GM18511 (cell line): ENCODE data around the gene ELOVL7.
"Not testable (repeated sequence)": the region's sequence is repeated elsewhere in the genome, so short reads cannot be mapped to it uniquely, and the experiment has no call there.

Experiments
- ATAC-seq: cut with Tn5 transposase; IDR thresholded peaks from one replicate; pipeline ENCODE4 v1.9.1; 2021; ENCODE audit warnings: mild to moderate bottlenecking, moderate library complexity; ENCODE audit not compliant: unreplicated experiment

The ELOVL7 gene

GRCh38 chr5:60718166-60718892 lies 125.7 kb downstream of the ELOVL7 start:
- no peak for ATAC-seq

DNA sequence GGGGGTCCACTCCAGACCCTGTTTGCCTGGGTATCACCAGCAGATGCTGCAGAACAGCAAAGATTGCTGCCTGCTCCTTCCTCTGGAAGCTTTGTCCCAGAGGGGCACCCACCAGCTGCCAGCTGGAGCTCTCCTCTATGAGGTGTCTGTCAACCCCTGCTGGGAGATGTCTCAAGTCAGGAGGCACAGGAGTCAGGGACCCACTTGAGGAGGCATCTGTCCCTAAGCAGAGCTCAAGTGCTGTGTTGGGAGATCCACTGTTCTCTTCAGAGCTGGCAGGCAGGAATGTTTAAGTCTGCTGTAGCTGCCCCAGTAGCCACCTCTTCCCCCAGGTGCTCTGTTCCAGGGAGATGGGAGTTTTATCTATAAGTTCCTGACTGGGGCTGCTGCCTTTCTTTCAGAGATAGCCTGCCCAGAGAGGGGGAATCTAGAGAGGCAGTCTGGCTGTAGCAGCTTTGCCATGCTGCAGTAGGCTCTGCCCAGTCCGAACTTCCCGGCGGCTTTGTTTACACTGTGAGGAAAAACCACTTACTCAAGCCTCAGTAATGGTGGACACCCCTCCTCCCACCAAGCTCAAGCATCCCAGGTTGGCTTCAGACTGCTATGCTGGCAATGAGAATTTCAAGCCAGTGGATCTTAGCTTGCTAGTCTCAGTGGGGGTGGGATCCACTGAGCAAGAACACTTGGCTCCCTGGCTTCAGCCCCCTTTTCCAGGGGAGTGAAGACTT lies 128.7 kb downstream of the ELOVL7 start:
- ATAC-seq: not testable (repeated sequence)

GRCh38 chr5:60712950-60713349 lies 131.1 kb downstream of the ELOVL7 start:
- no peak for ATAC-seq

DNA sequence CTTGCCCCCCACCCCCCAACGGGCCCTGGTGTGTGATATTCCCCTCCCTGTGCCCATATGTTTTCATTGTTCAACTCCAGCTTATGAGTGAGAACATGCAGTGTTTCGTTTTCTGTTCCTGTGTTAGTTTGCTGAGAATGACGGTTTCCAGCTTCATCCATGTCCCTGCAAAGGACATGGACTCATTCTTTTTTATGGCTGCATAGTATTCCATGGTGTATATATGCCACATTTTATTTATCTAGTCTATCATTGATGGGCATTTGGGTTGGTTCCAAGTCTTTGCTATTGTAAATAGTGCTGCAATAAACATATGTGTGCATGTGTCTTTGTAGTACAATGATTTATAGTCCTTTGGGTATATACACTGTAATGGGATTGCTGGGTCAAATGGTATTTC lies 132.2 kb downstream of the ELOVL7 start:
- ATAC-seq: not testable (repeated sequence)

- ATAC-seq: no peak
Measured at GRCh38 chr5:60710362-60710761, 133.7 kb downstream of the ELOVL7 start.

DNA sequence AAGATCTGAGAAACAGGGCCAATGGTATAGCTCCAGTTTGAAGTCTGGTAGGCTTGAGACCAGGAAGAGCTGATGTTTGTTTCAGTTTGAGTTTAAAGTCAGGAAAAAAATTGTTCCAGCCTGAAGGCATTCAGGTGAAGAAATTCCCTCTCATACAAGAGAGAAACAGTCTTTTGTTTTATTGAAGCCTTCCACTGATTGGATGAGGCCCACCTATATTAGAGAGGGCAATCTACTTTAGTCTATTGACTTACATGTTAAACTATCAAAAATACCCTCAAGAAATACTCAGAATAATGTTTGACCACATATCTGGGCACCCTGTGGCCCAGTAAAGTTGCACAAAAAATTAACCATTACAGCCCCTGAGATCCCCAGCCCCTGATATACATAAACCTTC lies 138.9 kb downstream of the ELOVL7 start:
- ATAC-seq: no peak

DNA sequence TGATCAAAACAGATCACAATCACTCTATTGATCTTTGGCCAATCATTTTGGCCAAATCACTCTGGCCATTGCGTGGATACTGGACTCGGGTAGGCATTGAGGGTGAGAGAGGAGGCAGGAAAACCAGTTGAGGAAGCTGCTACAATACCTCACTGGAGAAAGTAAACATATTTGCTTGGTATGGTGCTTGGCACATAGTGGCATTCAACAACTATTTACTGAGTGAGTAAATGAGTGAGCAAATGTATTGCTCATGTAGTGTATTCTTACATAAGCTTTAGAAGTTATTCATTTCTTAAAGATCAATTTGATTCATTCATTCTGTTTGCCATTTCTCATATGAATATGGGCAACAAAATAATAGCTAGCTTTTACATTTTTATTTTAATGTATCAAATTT lies 140.1 kb downstream of the ELOVL7 start:
- no peak for ATAC-seq
